IPS-15b (cell line): ENCODE data around the gene KAT2B.

Source experiments
- H3K27me3 ChIP-seq: one replicate; pipeline ENCODE4 v1.6.1; 2013; ENCODE audit warnings: low read length; ENCODE audit not compliant: control insufficient read depth, insufficient read depth
- H3K36me3 ChIP-seq: one replicate; pipeline ENCODE4 v1.6.1; 2013; ENCODE audit warnings: low read length; ENCODE audit not compliant: control insufficient read depth, insufficient read depth
- H3K4me1 ChIP-seq: one replicate; pipeline ENCODE4 v1.6.1; 2013; ENCODE audit warnings: mild to moderate bottlenecking, low read length; ENCODE audit not compliant: control insufficient read depth, insufficient read depth
- H3K4me3 ChIP-seq: one replicate; pipeline ENCODE4 v1.5.1; 2013; ENCODE audit warnings: low read depth, low read length
- H3K9ac ChIP-seq: one replicate; pipeline ENCODE4 v1.6.1; 2013; ENCODE audit warnings: low read depth, mild to moderate bottlenecking, low read length
- H3K9me3 ChIP-seq: one replicate; pipeline ENCODE4 v1.6.1; 2013; ENCODE audit warnings: mild to moderate bottlenecking, low read length; ENCODE audit not compliant: control insufficient read depth, insufficient read depth

KAT2B gene

DNA sequence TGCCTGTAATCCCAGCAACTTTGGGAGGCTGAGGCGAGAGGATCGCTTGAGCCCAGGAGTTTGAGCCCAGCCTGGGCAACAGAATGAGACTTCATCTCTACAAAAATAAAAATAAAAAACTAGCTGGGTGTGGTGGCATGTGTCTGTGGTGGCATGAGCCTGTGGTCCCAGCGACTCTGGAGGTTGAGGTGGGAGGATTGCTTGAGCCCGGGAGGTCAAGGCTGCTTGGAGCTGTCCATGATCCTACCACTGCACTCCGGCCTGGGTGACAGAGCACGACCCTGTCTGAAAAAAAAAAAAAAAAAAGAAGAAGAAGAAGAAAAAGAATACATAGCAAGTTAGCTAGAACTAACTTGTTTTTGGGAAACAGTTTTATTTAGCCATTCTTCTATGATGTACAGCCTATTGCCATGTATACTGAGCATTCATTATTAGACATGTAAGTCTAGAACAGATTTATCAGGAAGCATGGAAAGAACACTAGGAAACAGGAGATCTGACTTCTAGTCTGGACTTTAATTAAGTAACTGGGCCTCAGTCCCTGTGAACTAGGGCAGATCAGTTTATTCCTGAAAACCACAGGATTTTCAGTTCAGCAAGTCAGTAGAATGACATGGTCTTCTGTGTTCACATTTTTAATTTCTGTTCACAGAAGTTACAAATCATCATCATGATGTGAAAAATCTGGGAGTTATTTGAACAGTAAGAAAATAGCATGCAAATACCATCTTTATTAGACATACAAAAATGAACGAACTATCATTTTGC lies 65.5 kb downstream of the KAT2B start:
- H3K36me3 ChIP-seq = no peaks in the 10 kb centered on the region
- no peaks in the 10 kb centered on the region for H3K4me1 ChIP-seq
- H3K4me3 ChIP-seq = no peak overlapping the region
- no peak overlapping the region for H3K9ac ChIP-seq
- H3K9me3 ChIP-seq = no peaks in the 10 kb centered on the region
- H3K27me3 ChIP-seq = no peaks in the 10 kb centered on the region

DNA sequence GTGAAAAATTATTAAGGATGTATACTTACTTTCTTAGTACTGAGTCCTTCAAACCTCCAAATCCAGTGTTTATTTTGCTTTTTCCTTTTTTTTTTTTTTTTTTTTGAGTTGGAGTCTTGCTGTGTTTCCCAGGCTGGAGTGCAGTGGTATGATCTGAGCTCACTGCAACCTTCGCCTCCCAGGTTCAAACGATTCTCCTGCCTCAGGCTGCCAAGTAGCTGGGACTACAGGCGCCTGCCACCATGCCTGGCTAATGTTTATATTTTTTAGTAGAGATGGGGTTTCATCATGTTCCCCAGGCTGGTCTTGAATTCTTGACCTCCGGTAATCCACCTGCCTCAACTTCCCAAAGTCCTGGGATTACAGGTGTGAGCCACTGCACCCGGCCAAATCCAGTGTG lies 67.5 kb downstream of the KAT2B start:
- no peaks in the 10 kb centered on the region for H3K36me3 ChIP-seq
- no peaks in the 10 kb centered on the region for H3K9me3 ChIP-seq
- no peak overlapping the region for H3K9ac ChIP-seq
- H3K27me3 ChIP-seq = no peaks in the 10 kb centered on the region
- no peak overlapping the region for H3K4me3 ChIP-seq
- no peaks in the 10 kb centered on the region for H3K4me1 ChIP-seq

DNA sequence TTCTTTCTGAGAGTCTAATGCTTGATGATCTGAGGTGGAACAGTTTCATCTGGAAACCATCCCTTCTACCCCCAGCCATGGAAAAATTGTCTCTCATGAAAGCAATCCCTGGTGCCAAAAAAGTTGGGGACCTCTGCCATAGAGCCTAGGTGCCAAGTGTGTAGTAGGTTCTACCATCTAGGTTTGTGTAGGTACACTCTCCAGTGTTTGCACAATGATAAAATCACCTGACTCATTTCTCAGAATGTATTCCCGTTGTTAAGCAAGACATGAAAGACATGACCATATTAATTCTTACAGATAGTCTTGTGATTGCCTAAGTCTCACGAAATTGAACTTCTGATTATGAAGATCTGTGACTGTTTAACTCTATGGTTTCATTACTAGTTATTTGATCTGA lies 68.6 kb downstream of the KAT2B start:
- Histone ChIP-seq H3K36me3 (no peaks in the 10 kb centered on the region), H3K27me3 (no peaks in the 10 kb centered on the region), H3K4me1 (no peaks in the 10 kb centered on the region), H3K9me3 (no peaks in the 10 kb centered on the region), H3K9ac (no peak overlapping the region), H3K4me3 (no peak overlapping the region)

DNA sequence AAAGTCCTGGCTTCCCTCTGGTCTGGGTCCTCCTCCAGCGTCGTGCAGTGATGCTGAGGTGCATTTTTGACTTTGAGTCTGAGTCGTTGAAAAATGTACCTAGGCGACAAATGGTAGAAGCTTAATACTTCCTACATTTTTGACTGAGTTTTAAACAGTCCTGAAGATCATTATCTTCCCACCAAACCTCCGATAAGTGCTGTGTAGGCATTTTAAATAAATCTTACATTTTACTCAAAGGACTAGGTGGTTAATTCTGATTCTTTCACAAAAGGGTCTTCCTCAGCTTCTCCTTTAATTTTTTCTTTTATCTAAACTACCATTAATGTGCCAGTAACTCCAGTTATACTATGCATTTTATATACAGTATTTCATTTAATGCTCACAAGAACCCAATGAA lies 70.6 kb downstream of the KAT2B start:
- Histone ChIP-seq H3K36me3 (no peaks in the 10 kb centered on the region), H3K27me3 (no peaks in the 10 kb centered on the region), H3K4me1 (no peaks in the 10 kb centered on the region), H3K4me3 (no peak overlapping the region), H3K9me3 (no peaks in the 10 kb centered on the region), H3K9ac (no peak overlapping the region)

DNA sequence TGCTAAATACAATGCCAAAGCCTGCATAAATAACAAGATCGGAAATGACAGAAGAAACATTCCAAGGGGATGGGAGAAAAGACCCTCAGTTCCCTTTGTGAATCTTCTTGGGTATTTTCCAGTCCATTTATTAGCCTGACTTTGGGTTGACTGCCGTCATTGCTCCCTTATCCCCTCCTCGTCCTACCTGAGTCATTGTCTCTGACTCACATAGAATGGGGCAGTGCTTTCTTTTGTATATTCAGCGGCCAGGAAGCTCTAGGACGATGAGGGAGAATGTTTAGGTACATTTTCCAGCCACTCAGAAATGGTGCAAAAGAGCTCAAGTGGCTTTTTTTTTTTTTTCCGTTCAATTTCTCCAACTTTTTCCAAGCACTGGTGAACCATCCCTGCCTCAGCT lies 71.6 kb downstream of the KAT2B start:
- H3K27me3 ChIP-seq = no peaks in the 10 kb centered on the region
- no peaks in the 10 kb centered on the region for H3K9me3 ChIP-seq
- no peak overlapping the region for H3K4me3 ChIP-seq
- H3K36me3 ChIP-seq = no peaks in the 10 kb centered on the region
- H3K4me1 ChIP-seq = no peaks in the 10 kb centered on the region
- no peak overlapping the region for H3K9ac ChIP-seq

DNA sequence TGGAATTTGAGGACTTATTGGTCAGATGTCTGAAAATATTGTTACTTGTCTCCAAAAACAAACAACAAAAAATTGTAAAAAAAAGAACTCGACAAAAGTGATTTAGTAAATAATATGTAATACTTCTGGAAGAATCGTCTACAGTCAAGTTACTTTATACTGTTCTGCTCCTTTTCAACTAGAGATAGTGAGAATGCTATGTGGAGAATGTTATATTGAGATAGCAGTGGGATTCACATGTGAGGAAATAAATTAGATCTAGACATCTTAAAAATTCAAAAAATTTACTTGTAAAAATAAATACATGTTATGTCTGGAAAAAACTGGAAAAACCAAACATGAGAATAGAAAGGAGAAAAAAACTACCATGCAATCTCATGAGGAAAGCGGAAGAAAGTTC lies 80.8 kb downstream of the KAT2B start:
- Histone ChIP-seq H3K4me1 (no peaks in the 10 kb centered on the region), H3K9ac (no peak overlapping the region), H3K36me3 (no peaks in the 10 kb centered on the region), H3K9me3 (no peaks in the 10 kb centered on the region), H3K27me3 (no peaks in the 10 kb centered on the region), H3K4me3 (no peak overlapping the region)

DNA sequence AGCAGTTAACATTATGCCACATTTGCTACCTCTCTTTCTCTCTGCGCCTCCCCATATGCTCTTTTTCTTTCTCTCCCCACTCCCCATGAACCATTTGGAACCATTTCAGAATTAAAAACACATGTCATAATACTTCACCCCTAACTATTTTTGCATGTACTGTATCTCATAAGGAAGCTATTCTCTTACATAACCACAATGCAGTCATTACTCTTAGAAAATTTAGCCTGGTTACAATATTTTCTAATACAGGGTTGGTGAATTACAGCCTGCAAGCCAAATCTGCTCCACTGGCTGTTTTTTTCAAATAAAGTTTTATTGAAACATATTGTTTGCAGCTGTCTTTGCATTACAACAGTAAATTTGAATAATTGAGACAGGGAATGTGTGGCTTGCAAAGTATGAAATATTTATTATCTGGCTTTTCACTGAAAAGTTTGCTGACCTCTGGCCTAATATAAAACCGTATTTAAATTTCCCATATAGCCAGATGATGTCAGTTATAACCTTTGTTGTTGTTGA lies 82.9 kb downstream of the KAT2B start:
- H3K4me1 ChIP-seq = no peaks in the 10 kb centered on the region
- no peak overlapping the region for H3K4me3 ChIP-seq
- H3K27me3 ChIP-seq = no peaks in the 10 kb centered on the region
- no peaks in the 10 kb centered on the region for H3K9me3 ChIP-seq
- no peak overlapping the region for H3K9ac ChIP-seq
- no peaks in the 10 kb centered on the region for H3K36me3 ChIP-seq

DNA sequence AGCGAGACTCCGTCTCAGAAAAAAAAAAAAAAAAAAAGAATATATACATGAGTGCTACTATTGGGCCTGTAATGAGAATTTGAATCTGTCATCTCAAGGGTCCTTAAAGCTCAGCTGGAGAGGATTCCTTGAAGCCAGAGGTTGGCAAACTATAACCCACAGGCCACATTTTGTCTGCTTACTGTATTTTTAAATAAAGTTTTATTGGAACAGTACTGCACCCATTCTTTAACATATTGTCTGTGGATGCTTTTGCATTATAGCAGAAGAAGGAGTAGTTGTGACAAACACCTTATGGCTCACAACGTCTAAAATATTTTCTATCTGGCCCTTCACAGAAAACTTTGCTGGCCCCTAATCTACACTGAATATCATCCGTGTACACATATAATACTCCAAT lies 85.0 kb downstream of the KAT2B start:
- Histone ChIP-seq H3K9ac (no peak overlapping the region), H3K27me3 (no peaks in the 10 kb centered on the region), H3K4me1 (no peaks in the 10 kb centered on the region), H3K36me3 (no peaks in the 10 kb centered on the region), H3K9me3 (no peaks in the 10 kb centered on the region), H3K4me3 (no peak overlapping the region)

DNA sequence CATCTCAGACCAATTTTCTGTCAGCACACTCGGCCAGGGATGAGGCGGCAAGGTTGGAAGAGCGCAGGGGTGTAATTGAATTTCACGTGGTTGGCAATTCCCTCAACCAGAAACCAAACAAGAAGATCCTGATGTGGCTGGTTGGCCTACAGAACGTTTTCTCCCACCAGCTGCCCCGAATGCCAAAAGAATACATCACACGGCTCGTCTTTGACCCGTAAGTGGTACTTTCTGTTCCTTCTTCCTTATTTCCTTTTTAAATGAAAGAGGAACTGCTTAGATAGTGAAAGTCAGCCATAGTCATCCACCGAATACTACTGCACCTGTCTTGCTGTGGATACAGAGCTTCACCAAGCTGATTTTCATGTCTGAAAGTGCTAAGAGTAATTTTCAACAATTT lies 85.7 kb downstream of the KAT2B start:
- H3K9ac ChIP-seq = no peak overlapping the region
- no peaks in the 10 kb centered on the region for H3K36me3 ChIP-seq
- H3K4me1 ChIP-seq = no peaks in the 10 kb centered on the region
- no peaks in the 10 kb centered on the region for H3K9me3 ChIP-seq
- H3K4me3 ChIP-seq = no peak overlapping the region
- H3K27me3 ChIP-seq = no peaks in the 10 kb centered on the region

DNA sequence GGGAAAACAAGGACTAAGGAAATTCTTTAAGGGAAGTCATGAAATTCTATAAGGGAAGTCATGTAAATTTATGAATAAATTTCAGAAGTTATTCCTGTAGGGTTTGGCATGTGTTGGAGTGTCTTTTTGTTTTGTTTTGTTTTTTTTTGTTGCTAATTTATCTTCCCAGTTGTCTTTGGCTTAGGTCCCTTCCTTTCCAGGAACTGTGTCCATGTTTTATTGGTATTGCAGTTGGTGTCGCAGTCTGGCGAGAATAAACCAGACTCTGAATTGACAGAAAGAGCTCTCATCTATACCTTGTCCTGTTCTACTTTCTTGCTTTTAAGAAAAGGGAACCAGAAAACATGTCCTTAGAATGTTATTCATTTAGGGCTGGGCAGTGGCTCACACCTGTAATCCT lies 88.1 kb downstream of the KAT2B start:
- H3K9me3 ChIP-seq = no peaks in the 10 kb centered on the region
- no peak overlapping the region for H3K4me3 ChIP-seq
- no peak overlapping the region for H3K9ac ChIP-seq
- no peaks in the 10 kb centered on the region for H3K36me3 ChIP-seq
- H3K4me1 ChIP-seq = no peaks in the 10 kb centered on the region
- H3K27me3 ChIP-seq = no peaks in the 10 kb centered on the region

DNA sequence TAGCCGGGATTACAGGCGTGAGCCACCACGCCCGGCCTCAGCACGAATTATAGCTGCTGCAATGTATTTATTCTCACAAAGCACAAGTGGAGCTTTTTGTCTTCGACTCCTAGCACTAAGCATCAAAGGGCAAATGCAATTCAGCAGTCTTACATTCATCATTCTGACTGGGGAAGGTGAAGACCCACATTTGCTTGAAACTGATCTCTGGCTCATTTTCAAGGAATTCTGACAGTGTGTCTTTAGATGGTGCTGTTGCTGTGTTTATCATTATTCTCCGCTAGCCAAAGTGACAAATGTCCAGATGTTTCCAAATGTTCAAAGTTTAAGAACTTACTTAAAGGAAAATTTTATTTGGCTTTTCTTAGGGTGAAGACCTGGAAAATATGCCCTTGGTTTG lies 89.9 kb downstream of the KAT2B start:
- no peak overlapping the region for H3K9ac ChIP-seq
- no peaks in the 10 kb centered on the region for H3K36me3 ChIP-seq
- no peaks in the 10 kb centered on the region for H3K9me3 ChIP-seq
- H3K4me1 ChIP-seq = no peaks in the 10 kb centered on the region
- H3K27me3 ChIP-seq = no peaks in the 10 kb centered on the region
- H3K4me3 ChIP-seq = no peak overlapping the region

DNA sequence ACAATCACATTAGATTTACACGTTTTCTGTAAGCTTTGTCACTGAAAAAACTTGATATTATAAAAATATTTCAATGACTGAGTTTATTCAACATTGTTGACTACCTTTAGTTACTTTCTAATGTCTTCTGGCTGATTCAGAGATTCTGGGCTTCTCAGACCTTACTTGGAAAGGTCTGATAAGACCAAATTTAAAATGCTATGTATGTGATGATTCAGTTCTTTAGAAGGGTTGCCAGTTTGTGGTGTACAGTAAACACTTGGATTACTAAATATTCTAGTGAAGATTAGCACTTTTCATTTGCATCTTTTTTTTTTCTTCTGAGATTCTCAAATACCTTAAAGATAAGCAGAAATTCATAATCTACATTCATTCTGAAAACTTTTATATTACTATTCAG lies 96.0 kb downstream of the KAT2B start:
- H3K9ac ChIP-seq = no peak overlapping the region
- no peaks in the 10 kb centered on the region for H3K9me3 ChIP-seq
- no peaks in the 10 kb centered on the region for H3K27me3 ChIP-seq
- H3K4me3 ChIP-seq = no peak overlapping the region
- no peaks in the 10 kb centered on the region for H3K36me3 ChIP-seq
- no peaks in the 10 kb centered on the region for H3K4me1 ChIP-seq
